ENCODE data around the gene IWS1.

IWS1 gene

GRCh38 chr2:127523269-127523939 is 2.9 kb downstream of the IWS1 start:
- Histone ChIP-seq H3K9ac (ENCODE audit: low read length) (no peak overlapping the region), H3K4me3 (ENCODE audit: insufficient read depth, low read length, poor library complexity, severe bottlenecking) (no peak overlapping the region), H3K4me2 (ENCODE audit: low read depth, low read length, poor library complexity, severe bottlenecking) (no peak overlapping the region), H3K9me2 (replicated peaks; ENCODE audit: insufficient read depth, low read length) (no peaks in the 10 kb centered on the region), H4K20me1 (ENCODE audit: low read depth, low read length) (no peaks in the 10 kb centered on the region), H3K9me3 (ENCODE audit: insufficient read depth, low read length) (no peaks in the 10 kb centered on the region), H3K36me3 (ENCODE audit: low read length) (peaks cover 4% of the 10 kb centered on the region; the same call in 1 of the 2 replicates), H3K27ac (ENCODE audit: low read depth, low read length) (no peak overlapping the region), H3K79me2 (ENCODE audit: insufficient read depth, low read length) (peaks cover 76% of the 10 kb centered on the region), H3K27me3 (ENCODE audit: low read length) (no peaks in the 10 kb centered on the region), H3F3A (ENCODE audit: insufficient read depth) (no peaks in the 10 kb centered on the region), H2AFZ (ENCODE audit: low read depth, low read length, severe bottlenecking) (no peak overlapping the region)
- TF ChIP-seq, protein P1, sequence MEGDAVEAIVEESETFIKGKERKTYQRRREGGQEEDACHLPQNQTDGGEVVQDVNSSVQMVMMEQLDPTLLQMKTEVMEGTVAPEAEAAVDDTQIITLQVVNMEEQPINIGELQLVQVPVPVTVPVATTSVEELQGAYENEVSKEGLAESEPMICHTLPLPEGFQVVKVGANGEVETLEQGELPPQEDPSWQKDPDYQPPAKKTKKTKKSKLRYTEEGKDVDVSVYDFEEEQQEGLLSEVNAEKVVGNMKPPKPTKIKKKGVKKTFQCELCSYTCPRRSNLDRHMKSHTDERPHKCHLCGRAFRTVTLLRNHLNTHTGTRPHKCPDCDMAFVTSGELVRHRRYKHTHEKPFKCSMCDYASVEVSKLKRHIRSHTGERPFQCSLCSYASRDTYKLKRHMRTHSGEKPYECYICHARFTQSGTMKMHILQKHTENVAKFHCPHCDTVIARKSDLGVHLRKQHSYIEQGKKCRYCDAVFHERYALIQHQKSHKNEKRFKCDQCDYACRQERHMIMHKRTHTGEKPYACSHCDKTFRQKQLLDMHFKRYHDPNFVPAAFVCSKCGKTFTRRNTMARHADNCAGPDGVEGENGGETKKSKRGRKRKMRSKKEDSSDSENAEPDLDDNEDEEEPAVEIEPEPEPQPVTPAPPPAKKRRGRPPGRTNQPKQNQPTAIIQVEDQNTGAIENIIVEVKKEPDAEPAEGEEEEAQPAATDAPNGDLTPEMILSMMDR (IDR thresholded peaks at IDR 0.05; ENCODE audit: insufficient read depth, low read length, poor library complexity, severe bottlenecking): no peak
- TF ChIP-seq EZH2phosphoT487 (conservative IDR thresholded peaks at IDR 0.05; ENCODE audit: low read length): no peak

- no peak overlapping the region for H3K9ac ChIP-seq (ENCODE audit: low read length)
- no peaks in the 10 kb centered on the region for H3K9me3 ChIP-seq (ENCODE audit: insufficient read depth, low read length)
- H3K27me3 ChIP-seq (ENCODE audit: low read length): no peaks in the 10 kb centered on the region
- H4K20me1 ChIP-seq (ENCODE audit: low read depth, low read length): peaks cover 6% of the 10 kb centered on the region; the same call in 1 of the 2 replicates
- no peak overlapping the region for H2AFZ ChIP-seq (ENCODE audit: low read depth, low read length, severe bottlenecking)
- H3K79me2 ChIP-seq (ENCODE audit: insufficient read depth, low read length): peaks cover 97% of the 10 kb centered on the region
- peaks cover 4% of the 10 kb centered on the region; the same call in 1 of the 2 replicates for H3K36me3 ChIP-seq (ENCODE audit: low read length)
- TF ChIP-seq EZH2phosphoT487 (conservative IDR thresholded peaks at IDR 0.05; ENCODE audit: low read length): no peak
- TF ChIP-seq, protein P1 (IDR thresholded peaks at IDR 0.05; ENCODE audit: insufficient read depth, low read length, poor library complexity, severe bottlenecking): no peak
- H3K4me2 ChIP-seq (ENCODE audit: low read depth, low read length, poor library complexity, severe bottlenecking): no peak overlapping the region
- H3K27ac ChIP-seq (ENCODE audit: low read depth, low read length): no peak overlapping the region
- no peaks in the 10 kb centered on the region for H3F3A ChIP-seq (ENCODE audit: insufficient read depth)
- no peak overlapping the region for H3K4me3 ChIP-seq (ENCODE audit: insufficient read depth, low read length, poor library complexity, severe bottlenecking)
- H3K9me2 ChIP-seq (replicated peaks; ENCODE audit: insufficient read depth, low read length): no peaks in the 10 kb centered on the region
These were observed 5.9 kb downstream of the IWS1 start for GRCh38 chr2:127520424-127520823.

DNA sequence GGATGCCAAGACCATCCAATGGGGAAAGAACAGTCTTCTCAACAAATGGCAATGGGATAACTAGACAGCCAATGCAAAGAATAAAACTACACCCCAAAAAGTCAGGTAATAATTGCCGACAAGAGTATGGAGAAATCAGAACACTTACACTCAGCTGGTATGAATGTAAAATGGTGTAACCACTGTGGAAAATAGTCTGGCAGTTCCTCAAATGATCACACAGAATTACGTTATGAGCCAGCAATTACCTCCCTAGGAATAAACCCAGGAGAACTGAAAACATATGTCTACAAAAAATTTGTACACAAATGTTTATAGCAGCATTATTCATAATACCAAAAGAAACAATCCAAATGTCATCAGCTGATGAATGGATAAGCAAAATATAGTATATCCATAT is 8.8 kb downstream of the IWS1 start:
- no peak overlapping the region for H2AFZ ChIP-seq (ENCODE audit: low read depth, low read length, severe bottlenecking)
- H4K20me1 ChIP-seq (ENCODE audit: low read depth, low read length): peaks cover 6% of the 10 kb centered on the region
- no peaks in the 10 kb centered on the region for H3K27me3 ChIP-seq (ENCODE audit: low read length)
- H3K27ac ChIP-seq (ENCODE audit: low read depth, low read length): no peak overlapping the region
- peaks cover 97% of the 10 kb centered on the region for H3K79me2 ChIP-seq (ENCODE audit: insufficient read depth, low read length)
- no peak overlapping the region for H3K9ac ChIP-seq (ENCODE audit: low read length)
- no peak overlapping the region for H3K4me3 ChIP-seq (ENCODE audit: insufficient read depth, low read length, poor library complexity, severe bottlenecking)
- H3K4me2 ChIP-seq (ENCODE audit: low read depth, low read length, poor library complexity, severe bottlenecking): no peak overlapping the region
- no peaks in the 10 kb centered on the region for H3K9me2 ChIP-seq (replicated peaks; ENCODE audit: insufficient read depth, low read length)
- TF ChIP-seq, protein P1 (IDR thresholded peaks at IDR 0.05; ENCODE audit: insufficient read depth, low read length, poor library complexity, severe bottlenecking): no peak
- no peak for TF ChIP-seq EZH2phosphoT487 (conservative IDR thresholded peaks at IDR 0.05; ENCODE audit: low read length)
- H3K36me3 ChIP-seq (ENCODE audit: low read length): peaks cover 1% of the 10 kb centered on the region; the same call in 1 of the 2 replicates
- H3K9me3 ChIP-seq (ENCODE audit: insufficient read depth, low read length): no peaks in the 10 kb centered on the region
- no peaks in the 10 kb centered on the region for H3F3A ChIP-seq (ENCODE audit: insufficient read depth)
